HCT116 (cell line): ENCODE results near the gene BLTP3B.

Experiments used
- EZH2phosphoT487 ChIP-seq: fragments of 200-600 bp; IDR thresholded peaks from 2 replicates; pipeline ENCODE4 v1.6.1; 2018; ENCODE audit warnings: antibody characterized with exemption, borderline replicate concordance
- POLR2A ChIP-seq: IDR thresholded peaks from 2 replicates; pipeline ENCODE4 v1.7.0; 2011; ENCODE audit warnings: borderline replicate concordance; ENCODE audit not compliant: insufficient read depth, insufficient read length; ENCODE audit errors: extremely low read depth
- SIN3A ChIP-seq: IDR thresholded peaks from 2 replicates; pipeline ENCODE4 v1.6.1; 2012; ENCODE audit warnings: low read depth
- TF ChIP-seq, protein P1 (sequence below): IDR thresholded peaks from 2 replicates; pipeline ENCODE4 v1.6.1; 2011; ENCODE audit warnings: mild to moderate bottlenecking, low read length, moderate library complexity; ENCODE audit not compliant: insufficient replicate concordance; ENCODE audit errors: extremely low read depth

DNA sequence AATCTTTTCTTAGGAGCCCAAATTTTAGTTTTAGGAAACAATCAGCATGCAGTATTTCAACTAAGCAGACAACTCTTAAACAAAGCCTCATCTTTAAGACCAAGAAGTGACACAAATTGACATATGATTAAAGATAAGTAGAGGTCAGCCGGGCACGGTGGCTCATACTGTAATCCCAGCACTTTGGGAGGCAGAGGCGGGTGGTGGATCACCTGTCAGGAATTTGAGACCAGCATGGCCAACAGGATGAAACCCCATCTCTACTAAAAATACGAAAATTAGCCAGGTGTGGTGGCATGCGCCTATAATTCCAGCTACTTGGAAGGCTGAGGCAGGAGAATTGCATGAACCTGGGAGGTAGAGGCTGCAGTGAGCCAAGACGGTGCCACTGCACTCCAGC, 35.8 kb downstream of the BLTP3B start:
- TF ChIP-seq POLR2A (no peak), EZH2phosphoT487 (no peak), SIN3A (no peak)
- TF ChIP-seq, protein P1, sequence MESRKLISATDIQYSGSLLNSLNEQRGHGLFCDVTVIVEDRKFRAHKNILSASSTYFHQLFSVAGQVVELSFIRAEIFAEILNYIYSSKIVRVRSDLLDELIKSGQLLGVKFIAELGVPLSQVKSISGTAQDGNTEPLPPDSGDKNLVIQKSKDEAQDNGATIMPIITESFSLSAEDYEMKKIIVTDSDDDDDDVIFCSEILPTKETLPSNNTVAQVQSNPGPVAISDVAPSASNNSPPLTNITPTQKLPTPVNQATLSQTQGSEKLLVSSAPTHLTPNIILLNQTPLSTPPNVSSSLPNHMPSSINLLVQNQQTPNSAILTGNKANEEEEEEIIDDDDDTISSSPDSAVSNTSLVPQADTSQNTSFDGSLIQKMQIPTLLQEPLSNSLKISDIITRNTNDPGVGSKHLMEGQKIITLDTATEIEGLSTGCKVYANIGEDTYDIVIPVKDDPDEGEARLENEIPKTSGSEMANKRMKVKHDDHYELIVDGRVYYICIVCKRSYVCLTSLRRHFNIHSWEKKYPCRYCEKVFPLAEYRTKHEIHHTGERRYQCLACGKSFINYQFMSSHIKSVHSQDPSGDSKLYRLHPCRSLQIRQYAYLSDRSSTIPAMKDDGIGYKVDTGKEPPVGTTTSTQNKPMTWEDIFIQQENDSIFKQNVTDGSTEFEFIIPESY = no peak
